Fibroblast of skin of right quadriceps (primary cell): ENCODE measurements around the gene PRELID3B.

Experiments used
- DNase-seq: peaks from one replicate; pipeline ENCODE4 v3.0.0-alpha.2; 2013

PRELID3B gene

GRCh38 chr20:59007665-59008511, 34.7 kb downstream of the PRELID3B start:
- no peak for DNase-seq

GRCh38 chr20:59006864-59007664, 35.5 kb downstream of the PRELID3B start, which contains the start of gene CTSZ:
TSS of gene CTSZ (minus strand) at chr20:59007254. CDS start at chr20:59007128, 126 bp downstream.
- peak; percentile 34 for DNase-seq

GRCh38 chr20:59006167-59006863, 36.3 kb downstream of the PRELID3B start:
- no peak for DNase-seq

- DNase-seq, result no peak
Measured at GRCh38 chr20:59005523-59006166, 36.9 kb downstream of the PRELID3B start.

- no peak for DNase-seq
Measured at GRCh38 chr20:59004763-59005522, 37.6 kb downstream of the PRELID3B start.

- no peak for DNase-seq
Measured at GRCh38 chr20:59004493-59004762, 38.2 kb downstream of the PRELID3B start.

- no peak for DNase-seq
Measured at GRCh38 chr20:59003836-59004492, 38.6 kb downstream of the PRELID3B start.

GRCh38 chr20:59002874-59003399, 39.6 kb downstream of the PRELID3B start:
- no peak for DNase-seq

- DNase-seq, result no peak
Measured at GRCh38 chr20:59002388-59002787, 40.2 kb downstream of the PRELID3B start.

- no peak for DNase-seq
Measured at GRCh38 chr20:59001449-59002171, 41.0 kb downstream of the PRELID3B start.

GRCh38 chr20:59001068-59001448, 41.5 kb downstream of the PRELID3B start:
- DNase-seq, result no peak

GRCh38 chr20:59000326-59000725, 42.3 kb downstream of the PRELID3B start:
- no peak for DNase-seq

- no peak for DNase-seq
Measured at GRCh38 chr20:58998656-58999055, 43.9 kb downstream of the PRELID3B start.

- no peak for DNase-seq
Measured at GRCh38 chr20:58997141-58997770, 45.3 kb downstream of the PRELID3B start.

GRCh38 chr20:58996226-58996611, 46.4 kb downstream of the PRELID3B start:
- no peak for DNase-seq

GRCh38 chr20:58995461-58996225, 46.9 kb downstream of the PRELID3B start:
- DNase-seq, result no peak

- no peak for DNase-seq
Measured at GRCh38 chr20:58994390-58995159, 48.0 kb downstream of the PRELID3B start.
